ENCODE measurements around the gene TNS1. TPM values are rescaled to one million over a fixed set of nuclear protein-coding genes. Genes with fewer than 3 reads are reported as not detected.
A peak's percentile ranks its signal among the peaks of the same experiment; 100 is the strongest.

Gene TNS1
- total RNA-seq, 1 experiment from 2014 or later, result 6.2 TPM

GRCh38 chr2:217919204-217919603 is 83.6 kb downstream of the TNS1 start (continued):
- TF ChIP-seq ATF3 (IDR thresholded peaks at IDR 0.05) (no peak), RAD21 (IDR thresholded peaks at IDR 0.05; ENCODE audit: low read depth) (no peak), YY1 (IDR thresholded peaks at IDR 0.05; ENCODE audit: extremely low read depth, insufficient replicate concordance, low read depth, low read length) (no peak)

- CTCF ChIA-PET, result interaction anchor here (1.0 kb wide), 1 partner anchor 19 kb away, joined by 3 read pairs; no protein-coding TSS in a partner anchor
- RAD21 ChIA-PET (ENCODE audit: low non-redundant PET in 1 of 2, low total read pairs in 2 of 2, uncharacterized antibody in 2 of 2, unreplicated experiment in 2 of 2), result interaction anchor here in 1 of 2 experiments (0.7 kb wide), 1 partner anchor 203 kb away, joined by 3 read pairs; no protein-coding TSS in a partner anchor
- TF ChIP-seq MAX (IDR thresholded peaks at IDR 0.05) (no peak), SP1 (IDR thresholded peaks at IDR 0.05; ENCODE audit: low read depth) (no peak), RAD21 (IDR thresholded peaks at IDR 0.05; ENCODE audit: low read depth) (no peak), SRF (IDR thresholded peaks at IDR 0.05; ENCODE audit: low read depth) (no peak), CTCF (IDR thresholded peaks at IDR 0.05 in 2 of 3, conservative IDR thresholded peaks at IDR 0.05 in 1 of 3; ENCODE audit: borderline replicate concordance in 1 of 3, insufficient read depth in 1 of 3, low read depth in 2 of 3, low read length in 2 of 3) (peak; percentile 14 to 39 (median 26); a peak in 4 of 6 replicates), ZBTB33 (IDR thresholded peaks at IDR 0.05; ENCODE audit: extremely low read depth, insufficient replicate concordance, low read length) (no peak), SIN3A (IDR thresholded peaks at IDR 0.05; ENCODE audit: low read depth) (no peak), REST (IDR thresholded peaks at IDR 0.05; ENCODE audit: low read depth) (no peak)
- H2AFZ ChIP-seq (ENCODE audit: low read depth, low read length, poor library complexity, severe bottlenecking), result no peak overlapping the region
- DNase-seq (ENCODE audit: low read depth, low spot score), result no peak
- peaks cover 0 to 10% of the 10 kb centered on the region in 2 experiments; a peak in 1 of 4 replicates for H3K4me1 ChIP-seq (ENCODE audit: control insufficient read depth in 1 of 2, insufficient read depth in 2 of 2, low read length in 2 of 2)
- ATAC-seq, result peak; percentile 83
- H3K79me2 ChIP-seq (ENCODE audit: insufficient read depth, low read length), result no peaks in the 10 kb centered on the region
- no peak overlapping the region for H3K4me3 ChIP-seq (replicated peaks in 1 of 2; ENCODE audit: low read depth in 1 of 2, low read length in 2 of 2)
- intact Hi-C loops (cut with micrococcal nuclease), result no loop called here
- H3K27ac ChIP-seq (ENCODE audit: low read depth, low read length), result no peak overlapping the region
- BruUV-seq (replicated peaks), result no TSS peak
- no peak overlapping the region for H3K9ac ChIP-seq (ENCODE audit: low read length)
- H3K9me2 ChIP-seq (ENCODE audit: insufficient read depth), result no peaks in the 10 kb centered on the region
- no peaks in the 10 kb centered on the region for H3K36me3 ChIP-seq (ENCODE audit: control insufficient read depth in 1 of 2, insufficient read depth in 2 of 2, low read length in 2 of 2)
- H3K27me3 ChIP-seq (ENCODE audit: insufficient read depth, low read length), result no peaks in the 10 kb centered on the region
- H3K9me3 ChIP-seq (ENCODE audit: control insufficient read depth in 1 of 2, insufficient read depth in 1 of 2, low read depth in 1 of 2, low read length in 2 of 2), result no peaks in the 10 kb centered on the region
- no peaks in the 10 kb centered on the region for H4K20me1 ChIP-seq (ENCODE audit: insufficient read depth)
- POLR2A ChIA-PET, result no interaction called here
- H3K4me2 ChIP-seq (ENCODE audit: low read length), result no peak overlapping the region
Observed at GRCh38 chr2:217918308-217919024, 84.3 kb downstream of the TNS1 start.

All from HCT116 (cell line).